ENCODE data around the gene WNK2.
A peak's percentile ranks its signal among the peaks of the same experiment; 100 is the strongest.

WNK2 gene

GRCh38 chr9:93296889-93297480 is 113.0 kb downstream of the WNK2 start:
- DNase-seq = no peak

DNA sequence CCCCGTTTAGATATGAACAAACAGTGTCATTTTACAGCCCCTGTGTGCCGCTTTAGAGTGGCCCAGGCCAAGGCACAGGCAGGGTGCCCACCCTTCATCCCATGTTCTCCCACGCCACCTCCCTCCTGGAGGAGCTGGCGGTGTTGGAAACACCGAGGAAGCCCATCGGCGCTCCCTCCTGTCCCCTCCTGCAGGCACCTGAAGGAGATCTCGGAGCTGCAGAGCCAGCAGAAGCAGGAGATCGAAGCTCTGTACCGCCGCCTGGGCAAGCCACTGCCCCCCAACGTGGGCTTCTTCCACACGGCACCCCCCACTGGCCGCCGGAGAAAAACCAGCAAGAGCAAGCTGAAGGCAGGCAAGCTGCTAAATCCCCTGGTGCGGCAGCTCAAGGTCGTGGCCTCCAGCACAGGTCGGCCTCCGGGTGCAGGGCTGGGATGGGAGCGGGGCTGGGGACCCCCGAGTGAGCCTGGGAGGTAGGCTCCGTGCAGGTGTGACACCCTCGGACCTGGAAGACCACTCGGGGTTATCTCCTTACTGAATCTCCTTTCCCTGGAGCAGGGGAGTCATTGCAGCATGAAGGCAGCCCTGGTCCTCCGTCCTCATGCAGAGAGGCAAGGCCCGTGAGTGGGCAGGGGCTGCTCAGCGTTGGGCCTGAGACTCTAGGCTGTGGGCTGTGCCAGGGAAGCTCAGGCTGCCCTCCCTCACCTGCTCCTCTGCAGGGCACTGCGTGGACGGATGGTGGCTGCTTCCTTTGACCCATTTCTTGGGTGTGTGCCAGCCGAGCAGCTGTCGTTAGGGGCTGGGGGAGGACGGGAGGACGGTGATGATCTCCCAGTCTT is 113.9 kb downstream of the WNK2 start:
- DNase-seq = no peak

DNA sequence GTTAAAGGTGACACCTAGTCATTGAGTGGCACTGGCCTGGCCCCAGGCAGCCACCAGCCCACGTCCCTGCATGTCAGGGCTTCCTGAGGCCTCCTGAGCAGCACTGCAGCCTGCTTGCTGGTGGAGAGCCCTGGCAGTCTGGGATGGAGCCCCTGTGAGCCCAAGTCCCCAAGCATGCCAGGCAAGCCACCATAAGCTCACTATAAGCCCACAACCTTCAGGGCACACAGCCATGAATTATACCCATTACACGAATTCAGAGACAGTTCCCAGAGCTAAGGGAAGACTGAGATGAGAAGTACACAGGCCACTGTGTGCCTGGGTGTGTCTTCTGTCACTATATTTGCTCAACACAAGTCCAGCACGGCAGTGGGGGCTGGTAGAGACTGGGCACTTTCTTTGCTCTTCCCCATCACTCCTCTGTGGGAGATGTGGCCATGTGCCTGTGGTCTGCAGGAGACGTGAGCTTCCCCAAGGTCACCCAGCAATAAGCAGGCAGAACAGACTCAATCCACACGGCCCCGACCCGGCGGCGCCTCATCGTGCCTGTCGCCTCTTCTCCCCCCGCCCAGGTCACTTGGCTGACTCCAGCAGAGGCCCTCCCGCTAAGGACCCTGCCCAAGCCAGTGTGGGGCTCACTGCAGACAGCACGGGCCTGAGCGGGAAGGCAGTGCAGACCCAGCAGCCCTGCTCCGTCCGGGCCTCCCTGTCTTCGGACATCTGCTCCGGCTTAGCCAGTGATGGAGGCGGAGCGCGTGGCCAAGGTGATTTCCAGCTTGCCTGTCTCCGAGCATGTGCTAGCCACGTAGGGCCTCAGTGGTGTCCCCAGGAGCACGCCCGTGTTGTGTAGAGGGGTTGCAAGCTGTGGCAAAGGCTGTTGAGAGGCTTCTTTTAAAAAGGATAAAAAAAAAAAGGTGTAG is 114.8 kb downstream of the WNK2 start:
- no peak for DNase-seq

DNA sequence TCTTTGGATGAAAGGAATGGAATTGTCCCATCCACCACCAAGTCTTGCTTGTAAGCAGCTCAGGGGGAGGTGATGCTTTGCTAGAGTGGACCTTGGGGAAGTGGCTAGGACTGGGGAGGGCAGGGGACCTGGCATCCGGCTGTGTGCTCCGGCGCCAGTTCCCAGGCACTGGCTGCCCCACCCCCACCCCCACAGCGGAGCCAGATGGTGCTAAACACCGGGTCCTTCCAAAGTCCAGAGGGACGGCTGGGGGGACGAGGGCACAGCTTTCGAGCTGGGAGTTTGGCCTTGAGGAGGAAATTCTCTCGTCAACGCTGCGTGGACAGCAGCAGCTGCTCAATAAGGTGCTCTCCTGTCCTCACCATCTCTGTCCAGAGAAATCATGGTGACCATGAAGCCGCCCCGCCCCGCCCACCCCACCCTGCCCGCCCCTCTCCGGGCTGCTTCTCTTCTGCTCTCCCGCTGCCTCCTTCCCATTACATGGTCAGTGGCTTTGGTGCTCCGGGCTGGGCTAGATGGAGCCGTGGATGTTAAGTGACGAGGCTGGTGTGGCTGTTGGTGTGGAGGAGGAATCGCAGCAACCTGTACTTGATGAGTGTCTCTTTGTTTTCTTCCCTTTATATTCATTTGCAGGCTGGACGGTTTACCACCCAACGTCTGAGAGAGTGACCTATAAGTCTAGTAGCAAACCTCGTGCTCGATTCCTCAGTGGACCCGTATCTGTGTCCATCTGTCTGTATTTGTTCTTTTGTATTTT is 115.7 kb downstream of the WNK2 start:
- no peak for DNase-seq

DNA sequence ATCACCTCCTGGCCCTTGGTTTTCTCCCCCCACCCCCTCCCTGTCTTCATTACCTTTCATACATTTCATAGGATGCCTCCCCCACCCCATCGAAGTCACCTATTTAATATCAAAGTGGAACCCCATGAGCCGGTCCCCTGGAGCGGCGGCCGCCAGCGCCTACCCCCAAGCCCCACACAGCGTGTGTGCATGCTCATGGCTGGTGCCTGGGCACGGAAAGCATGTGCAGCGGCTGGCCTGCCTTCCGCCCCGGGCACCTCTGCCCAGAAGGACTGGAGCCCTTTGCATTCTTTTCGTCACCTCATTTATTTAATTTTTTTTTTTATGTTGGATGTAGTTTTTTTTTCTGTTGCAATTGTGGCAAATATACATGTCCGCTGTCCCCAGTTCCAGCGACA is 116.2 kb downstream of the WNK2 start:
- DNase-seq = no peak

DNA sequence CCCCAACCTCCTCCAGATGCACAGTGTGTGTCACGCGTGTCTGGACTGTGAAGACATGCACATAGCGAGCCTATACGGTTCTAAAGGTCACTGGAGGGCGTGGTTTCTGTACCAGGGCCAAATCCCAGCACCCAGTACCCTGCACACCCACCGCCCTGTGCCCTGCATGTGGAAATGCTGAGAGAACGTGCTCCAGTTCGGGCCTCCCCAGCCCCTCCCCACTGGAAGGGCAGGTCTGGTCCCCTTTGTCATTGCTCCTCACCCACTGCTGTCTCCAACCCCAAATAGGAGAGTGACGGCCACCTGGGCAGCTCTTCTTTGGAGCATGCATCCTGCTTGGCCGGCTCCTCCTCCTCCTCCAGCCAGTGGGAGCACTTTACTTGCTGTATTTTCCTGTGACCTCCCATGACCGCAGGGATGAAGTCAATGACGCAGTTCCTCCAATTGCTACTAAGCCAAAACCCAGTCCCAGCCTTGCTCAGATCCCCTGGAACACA is 116.7 kb downstream of the WNK2 start:
- DNase-seq = no peak

DNA sequence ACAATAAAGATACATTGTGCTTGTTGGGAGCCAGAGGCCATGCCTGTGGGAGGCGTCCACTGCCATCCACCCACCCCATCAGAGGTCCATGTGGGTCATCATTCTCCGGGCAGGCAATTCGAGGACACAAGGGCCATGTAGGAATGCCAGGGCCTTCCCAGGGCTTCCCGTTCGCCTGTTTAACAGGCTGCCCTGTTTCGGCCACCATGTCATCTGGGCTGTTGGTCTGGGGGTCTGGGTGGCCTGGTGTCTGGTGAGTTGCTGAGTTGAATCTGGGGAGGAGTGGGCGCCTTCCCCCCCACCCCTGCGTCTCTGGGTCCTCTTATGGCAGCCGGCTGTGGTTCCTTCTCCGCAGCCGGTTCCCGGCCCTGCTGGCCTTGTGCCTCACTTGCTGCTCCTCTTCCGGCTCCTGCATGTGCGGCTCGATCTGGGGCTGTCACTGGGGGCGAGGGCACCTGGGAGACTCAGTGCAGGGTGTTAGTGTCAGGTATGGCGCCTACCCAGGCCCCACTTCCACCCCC is 117.4 kb downstream of the WNK2 start:
- no peak for DNase-seq

DNA sequence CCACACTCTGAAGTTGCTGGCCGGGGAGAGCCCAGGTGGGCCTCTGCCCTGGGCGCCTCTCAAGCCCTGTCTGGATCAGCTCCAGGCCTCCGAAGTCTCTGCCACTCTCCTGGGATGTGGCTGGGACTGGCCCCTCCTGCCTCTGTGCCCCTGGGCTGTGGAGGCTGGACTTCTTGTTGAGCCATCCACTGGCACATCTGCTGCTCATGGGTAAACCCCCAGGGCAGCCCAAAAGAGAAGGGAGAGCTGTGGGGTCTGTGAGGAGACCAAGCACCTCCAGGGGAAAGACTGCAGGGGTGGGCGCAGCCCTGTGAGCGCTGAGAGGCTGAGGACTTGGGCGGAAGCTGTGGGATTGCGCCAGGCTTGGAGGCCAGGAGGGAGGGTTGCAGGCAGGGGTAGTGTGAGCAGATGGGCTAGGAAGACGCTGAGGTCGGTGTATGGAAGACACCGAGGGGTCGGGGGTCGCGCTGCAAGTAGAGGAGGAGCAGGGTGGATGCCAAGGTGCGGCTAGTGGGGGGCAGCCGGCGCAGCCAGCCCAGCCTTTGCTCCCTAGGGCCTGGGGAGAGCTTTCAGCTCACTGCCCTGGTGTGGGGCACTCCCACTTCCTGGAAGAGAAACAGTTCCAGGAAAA is 118.1 kb downstream of the WNK2 start:
- DNase-seq = no peak

DNA sequence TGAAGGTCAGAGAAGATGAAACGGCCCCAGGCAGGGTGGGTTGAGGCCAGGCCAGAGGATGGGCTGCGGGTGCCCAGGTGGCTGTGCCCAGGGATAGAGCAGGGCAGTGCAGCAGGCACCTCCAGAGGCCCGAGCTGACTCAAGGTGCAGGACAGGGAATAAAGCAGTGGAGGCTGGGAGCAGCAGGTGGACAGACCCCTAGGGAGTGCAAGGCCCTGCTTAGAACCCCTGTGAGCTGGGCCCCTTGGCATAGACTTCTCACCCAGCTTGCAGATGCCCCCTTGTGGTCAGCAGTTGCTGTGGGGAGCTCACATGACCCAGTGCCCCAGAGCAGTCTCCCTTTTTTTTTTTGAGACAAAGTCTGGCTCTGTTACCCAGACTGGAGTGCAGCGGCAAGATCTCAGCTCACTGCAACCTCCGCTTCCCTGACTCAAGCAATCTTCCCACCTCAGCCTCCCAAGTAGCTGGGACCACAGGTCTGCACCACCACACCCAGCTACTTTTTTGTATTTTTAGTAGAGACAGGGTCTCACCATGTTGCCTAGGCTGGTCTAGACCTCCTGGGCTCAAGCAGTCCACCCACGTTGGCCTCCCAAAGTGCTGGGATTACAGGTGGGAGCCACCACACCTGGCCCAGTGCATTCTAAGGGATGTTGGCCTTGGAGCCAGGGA is 118.8 kb downstream of the WNK2 start:
- DNase-seq = peak; percentile 50 to 55

- DNase-seq = no peak
Measured at GRCh38 chr9:93303258-93303771, 119.4 kb downstream of the WNK2 start.

DNA sequence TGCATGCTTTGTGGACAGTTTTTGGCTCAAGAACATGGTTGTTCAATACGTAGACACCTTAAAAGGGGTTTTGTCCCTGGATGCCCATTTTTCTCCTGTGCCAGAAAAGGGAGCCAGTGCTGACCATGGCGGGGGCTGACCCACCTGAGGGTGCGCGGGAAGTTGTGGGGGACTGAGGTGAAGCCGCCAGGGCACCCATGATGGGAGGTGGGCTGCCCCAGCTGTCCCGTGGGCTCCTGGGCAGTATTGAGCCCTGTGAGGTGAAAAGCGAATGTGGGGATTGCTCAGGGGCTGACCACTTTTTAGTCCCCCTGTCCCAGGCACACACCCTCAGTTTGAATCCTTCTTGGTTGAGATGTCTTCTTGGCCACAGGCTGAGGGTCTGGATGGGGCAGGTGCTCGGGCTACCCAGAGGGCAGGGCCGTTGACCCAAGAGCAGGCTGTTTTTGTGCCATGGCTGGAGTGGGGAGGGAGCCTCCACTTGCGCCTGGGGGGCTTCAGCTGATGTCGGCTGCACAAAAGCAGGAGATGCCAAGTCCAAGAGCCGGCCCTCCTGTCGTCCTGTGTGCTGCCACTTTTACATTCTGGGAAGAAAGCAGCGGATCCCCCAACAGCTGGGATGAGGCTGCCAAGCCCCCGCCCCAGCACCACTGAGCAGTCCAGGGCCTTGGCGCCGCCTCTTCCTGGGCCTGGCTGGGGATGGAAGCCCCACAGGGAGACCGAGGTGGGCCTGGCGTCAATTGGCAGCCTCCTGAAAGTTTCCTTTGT is 120.1 kb downstream of the WNK2 start:
- no peak for DNase-seq

DNA sequence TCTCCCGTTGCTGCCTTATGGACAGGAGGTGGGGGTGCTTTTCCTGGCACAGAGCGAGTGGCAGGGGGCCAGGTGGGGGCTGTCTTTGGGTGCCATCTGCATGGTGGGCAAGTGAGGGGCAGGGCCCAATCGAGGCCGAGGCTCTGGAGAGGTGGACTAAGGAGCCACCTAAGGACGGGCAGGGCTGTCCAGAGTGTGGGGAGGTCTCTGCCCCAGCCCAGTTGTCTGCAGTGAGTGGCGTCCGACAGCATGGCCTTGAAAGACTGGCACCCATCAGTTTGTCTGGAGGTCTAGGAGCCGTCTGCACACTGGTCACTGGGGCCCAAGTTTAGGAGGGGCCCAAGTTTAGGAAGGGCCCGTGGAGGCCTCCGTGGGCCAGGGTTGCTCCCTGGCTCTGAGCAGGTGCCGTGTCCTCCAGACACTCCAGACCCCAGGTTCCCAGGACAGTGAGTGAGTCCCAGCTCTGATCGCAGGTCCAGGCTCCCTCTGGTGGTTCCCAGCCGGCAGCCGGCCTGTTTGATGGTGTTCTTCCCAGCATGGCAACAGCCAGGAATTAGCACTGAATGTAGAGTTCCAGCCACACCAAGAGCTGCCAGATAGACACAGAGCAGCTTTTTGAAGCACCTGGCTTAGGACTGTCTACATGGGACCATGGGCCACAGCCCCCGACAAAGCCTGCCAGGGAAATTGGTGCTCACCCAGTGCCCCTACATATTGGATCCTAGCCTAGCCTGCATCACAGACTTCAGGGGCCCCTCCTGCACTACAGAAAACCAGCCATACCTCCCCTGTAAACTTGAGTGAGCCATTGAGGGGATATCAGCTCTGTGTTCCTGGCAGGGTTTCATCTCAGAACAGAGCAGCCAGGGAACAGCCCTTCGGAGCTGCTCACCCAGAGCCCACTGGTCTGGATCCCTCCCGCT is 120.9 kb downstream of the WNK2 start:
- peak; percentile 9 to 17 for DNase-seq

DNA sequence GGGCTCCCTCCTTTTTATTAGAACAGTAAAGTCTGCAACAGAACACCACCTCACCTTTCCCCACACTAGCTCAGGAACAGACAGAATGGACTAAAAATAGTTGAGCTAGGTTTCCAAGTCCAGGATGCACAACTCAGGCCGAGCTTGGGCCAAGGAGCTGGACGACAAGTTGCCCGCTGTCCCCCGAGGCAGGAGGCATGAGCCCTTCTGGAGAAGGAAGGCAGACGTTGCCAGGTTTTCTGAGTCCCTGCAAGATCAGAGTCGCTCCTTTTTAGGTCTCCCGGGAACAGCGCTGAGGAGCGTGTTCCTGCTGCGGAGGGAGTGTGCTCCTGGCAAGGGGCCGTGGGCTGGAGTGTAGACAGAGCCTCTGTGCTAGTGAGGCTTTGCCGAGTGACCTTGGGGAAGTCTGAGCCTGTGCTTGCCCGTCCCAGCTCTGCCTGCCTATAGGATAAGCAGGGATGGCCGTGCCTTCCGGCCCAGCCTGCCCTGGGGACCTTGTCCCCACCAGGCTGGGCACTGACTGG is 121.6 kb downstream of the WNK2 start:
- DNase-seq = peak in 1 of 2 experiments; percentile 93

GRCh38 chr9:93306081-93306480 is 122.1 kb downstream of the WNK2 start:
- no peak for DNase-seq

DNA sequence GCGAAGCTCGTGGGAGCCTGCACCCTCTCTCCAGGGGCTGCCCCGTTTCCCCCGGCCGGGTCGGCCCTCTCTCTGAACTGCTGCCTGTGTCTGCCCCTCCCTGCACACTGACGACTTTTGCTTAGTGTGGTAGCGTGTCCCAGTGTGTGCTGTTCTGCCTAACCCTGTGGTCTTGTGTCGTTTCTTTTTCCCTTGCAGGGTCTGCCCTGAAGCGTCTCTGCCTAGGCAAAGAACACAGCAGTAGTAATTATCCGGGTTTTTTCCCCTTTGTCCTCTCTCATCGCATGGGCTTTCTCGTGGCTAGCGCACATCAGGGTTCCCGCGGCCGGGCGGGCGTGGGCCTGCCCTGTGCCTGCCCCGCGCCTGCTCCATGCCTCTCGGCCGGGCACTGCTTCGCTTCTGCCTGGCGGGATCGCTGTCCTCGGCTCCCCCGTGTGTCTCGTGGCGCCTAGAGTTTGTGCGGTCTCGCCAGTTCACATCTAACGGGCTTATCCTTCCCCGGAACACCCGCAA is 122.7 kb downstream of the WNK2 start:
- DNase-seq = no peak

DNA sequence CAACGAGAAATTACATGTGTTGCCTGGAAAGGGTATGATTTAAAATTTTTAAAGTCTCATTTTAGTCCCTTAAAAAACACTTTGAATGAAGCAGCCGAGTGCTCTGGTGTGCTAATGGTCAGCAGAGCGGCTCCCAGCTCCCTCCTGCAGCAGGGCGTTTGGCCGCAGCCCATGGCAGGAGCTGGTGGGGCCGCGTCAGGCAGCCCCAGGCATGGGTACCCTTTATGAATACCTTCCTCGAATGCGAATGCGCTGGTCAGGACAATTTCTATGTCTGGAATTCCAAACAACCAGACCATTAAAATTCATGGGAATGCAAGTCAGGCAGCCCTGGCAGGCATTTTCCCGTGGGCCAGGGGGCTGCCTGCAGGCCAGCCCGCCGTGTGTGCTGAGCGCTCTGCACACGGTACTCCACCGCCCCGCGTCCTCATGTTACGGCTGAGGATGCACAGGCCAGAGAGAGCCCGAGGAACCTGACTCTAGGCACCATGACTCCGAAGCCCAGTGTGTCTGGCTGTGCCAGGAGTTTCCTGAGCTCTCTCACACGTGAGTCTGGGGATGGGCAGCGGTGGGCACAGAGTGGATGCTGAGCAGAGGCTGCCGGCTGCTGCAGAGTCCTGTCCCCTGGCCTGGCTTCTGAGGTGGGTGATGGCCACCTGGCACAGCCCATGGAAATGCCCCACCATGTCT is 123.7 kb downstream of the WNK2 start:
- no peak for DNase-seq

GRCh38 chr9:93308158-93308602 is 124.2 kb downstream of the WNK2 start:
- no peak for DNase-seq

DNA sequence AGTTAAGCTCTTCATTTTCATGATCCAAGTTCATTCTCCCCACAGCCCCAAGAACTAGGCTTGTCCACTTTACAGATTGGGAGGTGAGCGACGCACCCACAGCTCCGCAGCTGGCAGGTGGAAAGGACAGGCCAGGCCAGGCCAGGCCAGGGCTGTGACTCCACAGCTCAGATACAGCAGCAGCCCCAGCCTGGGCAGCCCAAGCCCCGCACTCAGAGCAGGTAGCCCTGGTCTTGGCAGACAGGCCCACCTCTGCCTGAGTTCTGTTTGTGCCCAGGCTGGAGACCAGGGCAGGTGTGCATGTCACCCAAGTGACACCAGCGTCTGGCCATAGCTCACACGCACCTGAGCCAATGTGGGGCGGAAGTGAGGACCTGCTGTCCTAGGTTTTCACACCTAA is 124.7 kb downstream of the WNK2 start:
- DNase-seq = no peak
